Left renal pelvis (tissue), 4 donors: ENCODE data around the gene ZNF576. TPM values are rescaled to one million over a fixed set of nuclear protein-coding genes. Genes with fewer than 3 reads are reported as not detected.
"Not testable (repeated sequence)": the region's sequence is repeated elsewhere in the genome, so short reads cannot be mapped to it uniquely, and the experiment has no call there.

Experiments
- DNase-seq, 4 donors: peaks; one replicate each; pipeline ENCODE4 v3.0.0-alpha.2; 2013; ENCODE audit warnings: low read depth in 4 of 4, low spot score in 3 of 4
- polyA plus RNA-seq, 4 donors: library from polyadenylated mRNA; unstranded; fragments of 120-200 nt; gene quantifications; one replicate each; pipeline ENCODE4 v1.2.1, GENCODE V29; 2013; ENCODE audit not compliant: insufficient read length in 4 of 4

The ZNF576 gene
- polyA plus RNA-seq = 10 to 100 TPM in 3 of 4 donors, 1 to 10 TPM in 1; 9.8 to 12.5 (median 11.2) TPM

DNA sequence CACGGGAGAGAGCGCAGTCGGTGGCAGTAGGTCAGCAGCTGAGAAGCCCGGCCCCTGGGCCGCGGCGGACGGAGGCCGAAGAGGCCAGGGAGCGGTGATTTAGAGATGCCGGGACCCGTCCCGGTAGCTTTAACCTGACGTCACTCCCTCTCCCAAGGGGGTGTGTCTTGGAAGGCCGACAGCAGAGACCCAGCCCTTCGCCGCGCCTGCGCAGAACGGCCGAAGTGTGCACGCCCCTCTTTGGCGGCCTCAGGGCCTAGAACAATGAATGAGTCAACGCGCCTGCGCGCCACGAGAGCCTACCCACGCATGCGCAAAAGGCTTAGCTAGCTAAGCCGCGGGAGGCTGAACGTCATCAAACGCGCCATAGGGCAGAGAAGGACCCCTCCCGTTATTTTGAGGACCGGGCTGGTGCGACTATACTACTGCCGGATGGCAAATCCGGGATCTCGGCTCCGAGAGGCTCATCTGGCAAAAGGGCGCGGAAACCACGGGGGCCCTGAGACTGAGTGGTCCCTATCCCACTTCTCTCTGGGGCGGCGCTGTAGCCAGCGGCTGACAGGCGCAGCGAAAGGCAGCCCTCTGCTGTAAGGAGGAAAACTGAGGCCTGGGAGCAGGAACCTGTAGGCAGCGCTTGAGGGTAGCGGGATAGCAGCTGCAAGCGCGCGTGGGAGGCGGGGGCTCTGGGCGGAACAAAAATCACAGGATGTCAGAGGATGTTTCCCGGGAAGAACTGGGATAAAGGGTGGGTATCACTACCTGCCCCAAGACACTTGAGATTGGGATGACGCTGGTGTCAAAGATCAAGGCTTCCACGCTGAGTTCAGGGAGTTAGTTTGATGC is at the start of gene ZNF576, which contains the start of gene IRGQ:
TSS of gene ZNF576 (plus strand) at position 597 of the 843 bp plus-strand sequence. CDS start 514 bp downstream, outside the sequence.
TSS of gene IRGQ (minus strand) at position 136 of the 843 bp plus-strand sequence. CDS start 796 bp downstream, outside the sequence.
- peak; percentile 100 for DNase-seq

DNA sequence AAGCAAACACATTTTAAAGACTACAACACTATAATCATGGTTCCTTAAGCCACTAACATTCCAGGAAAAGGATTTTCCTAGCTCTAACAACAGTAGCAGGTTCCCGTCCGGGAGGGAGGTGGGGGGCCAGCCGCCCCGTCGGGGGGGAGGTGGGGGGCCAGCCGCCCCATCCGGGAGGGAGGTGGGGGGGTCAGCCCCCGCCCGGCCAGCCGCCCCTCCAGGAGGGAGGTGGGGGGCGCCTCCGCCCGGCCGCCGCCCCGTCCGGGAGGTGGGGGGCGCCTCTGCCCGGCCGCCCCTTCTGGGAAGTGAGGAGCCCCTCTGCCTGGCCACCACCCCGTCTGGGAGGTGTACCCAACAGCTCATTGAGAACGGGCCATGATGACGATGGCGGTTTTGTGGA is 48.5 kb upstream of the ZNF576 start:
- DNase-seq = not testable (repeated sequence)

GRCh38 chr19:43548706-43549105 is 47.7 kb upstream of the ZNF576 start:
- DNase-seq = no peak

DNA sequence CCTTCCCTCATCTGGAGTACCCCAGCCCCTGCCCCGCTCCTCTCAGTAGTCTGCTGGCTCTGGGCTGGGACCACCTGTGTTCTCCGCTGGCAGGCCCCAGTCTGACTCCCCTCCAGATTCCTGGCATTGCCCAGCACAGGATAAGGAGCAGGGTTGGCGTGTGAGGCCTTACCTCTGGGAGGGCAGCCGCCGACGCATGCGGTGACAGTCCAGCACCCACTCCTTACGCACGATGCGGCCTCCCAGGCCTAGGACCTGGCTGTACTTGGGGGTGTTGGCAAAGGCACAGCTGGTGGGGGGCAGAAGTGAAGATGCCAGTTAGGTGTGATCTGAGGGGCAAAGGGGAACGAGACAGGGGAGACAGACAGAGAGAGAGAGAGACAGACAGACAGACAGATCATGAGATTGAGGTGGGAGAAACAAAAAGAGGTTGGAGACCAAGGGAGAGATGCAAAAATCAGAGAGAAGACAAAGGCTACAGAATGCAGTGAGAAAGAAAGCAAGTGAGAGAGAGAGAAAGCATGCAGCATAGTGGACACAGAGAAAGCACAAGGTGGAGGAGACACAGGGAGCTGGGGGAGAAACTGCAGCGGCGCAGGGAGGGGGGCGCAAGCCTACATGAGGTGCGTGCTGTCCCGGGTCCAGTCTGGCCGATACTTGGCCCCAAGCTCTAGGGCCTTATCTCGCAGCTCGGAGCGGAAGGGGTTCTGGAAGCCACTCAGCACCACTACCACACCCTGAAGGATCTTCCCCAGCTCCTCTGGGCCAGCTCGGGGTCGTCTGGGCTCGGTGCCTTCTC is 44.8 kb upstream of the ZNF576 start:
- no peak for DNase-seq

GRCh38 chr19:43552198-43552450 is 44.3 kb upstream of the ZNF576 start:
- no peak for DNase-seq

DNA sequence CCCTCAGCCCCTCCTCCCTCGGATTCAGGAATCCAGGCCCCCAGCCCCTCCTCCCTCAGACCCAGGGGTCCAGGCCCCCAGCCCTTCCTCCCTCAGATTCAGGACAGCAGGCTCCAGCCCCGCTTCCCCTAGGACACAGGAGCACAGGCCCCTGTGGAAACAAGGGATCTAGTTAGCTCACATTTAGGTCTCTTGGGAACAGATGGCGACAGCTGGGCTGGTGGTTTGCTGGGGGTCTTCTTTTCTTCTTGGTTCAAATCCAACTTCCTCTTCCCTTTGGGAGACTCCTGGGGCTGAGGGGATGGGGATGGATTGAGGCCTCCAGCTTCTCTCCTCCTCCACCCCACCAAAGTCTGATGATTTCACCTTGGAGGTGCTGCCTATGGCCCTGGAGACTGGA is 43.8 kb upstream of the ZNF576 start:
- DNase-seq = no peak

DNA sequence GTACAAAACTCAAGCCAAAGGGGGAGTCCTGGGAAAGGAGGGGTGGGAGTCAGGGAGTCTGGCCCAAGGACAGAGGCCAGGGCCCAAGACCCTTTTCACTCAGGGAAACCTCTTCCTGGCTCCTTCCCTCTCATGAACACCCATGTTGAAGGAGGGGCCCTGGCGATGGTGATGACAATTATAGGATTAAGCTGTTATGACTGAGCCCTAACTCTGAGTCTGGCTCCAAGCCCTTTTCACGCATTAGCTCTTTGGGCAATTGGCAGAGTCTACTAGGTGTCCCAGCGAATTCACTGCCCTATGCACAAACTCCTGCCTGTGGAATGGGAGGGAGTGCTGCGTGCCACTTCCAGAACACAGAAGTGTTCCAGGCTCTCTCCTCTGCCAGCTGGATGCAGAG is 42.7 kb upstream of the ZNF576 start:
- DNase-seq = no peak

- no peak for DNase-seq
These were observed 42.0 kb upstream of the ZNF576 start for GRCh38 chr19:43554317-43554895.

DNA sequence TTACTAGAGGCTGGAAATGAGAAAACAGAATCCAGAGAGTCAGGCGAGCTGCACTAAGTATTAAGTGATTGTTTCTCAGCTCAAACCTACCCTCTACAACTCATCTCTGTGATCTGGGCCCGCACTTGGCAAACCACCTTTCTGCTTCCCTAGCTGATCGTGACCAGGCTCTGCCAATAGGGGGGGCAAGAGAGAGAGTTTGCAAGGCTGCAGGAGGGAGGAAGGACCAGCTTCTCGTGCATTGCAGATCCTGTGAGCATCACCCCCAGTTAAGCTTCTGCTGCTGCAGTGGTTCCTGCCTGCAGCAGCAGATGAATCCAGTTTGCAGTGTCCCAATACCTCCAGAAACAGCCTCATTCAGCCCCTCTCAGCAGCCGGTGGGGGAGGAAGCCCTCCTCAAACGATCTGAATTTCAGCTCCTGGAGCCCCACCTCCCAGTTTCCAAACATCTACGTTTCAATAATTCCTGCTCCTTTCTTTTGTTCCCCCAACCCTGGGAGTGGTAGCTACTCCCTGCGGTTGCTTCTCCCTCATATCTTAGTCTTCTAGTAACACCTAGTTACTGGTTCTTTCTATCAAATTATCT is 41.1 kb upstream of the ZNF576 start:
- DNase-seq = peak in 1 of 4 donors; percentile 48

GRCh38 chr19:43560687-43561086 is 35.7 kb upstream of the ZNF576 start:
- DNase-seq = no peak

GRCh38 chr19:43561139-43561970 is 35.0 kb upstream of the ZNF576 start:
- DNase-seq = no peak

- DNase-seq = no peak
These were observed 34.1 kb upstream of the ZNF576 start for GRCh38 chr19:43562226-43562697.

GRCh38 chr19:43562698-43563241 is 33.6 kb upstream of the ZNF576 start:
- DNase-seq = no peak

DNA sequence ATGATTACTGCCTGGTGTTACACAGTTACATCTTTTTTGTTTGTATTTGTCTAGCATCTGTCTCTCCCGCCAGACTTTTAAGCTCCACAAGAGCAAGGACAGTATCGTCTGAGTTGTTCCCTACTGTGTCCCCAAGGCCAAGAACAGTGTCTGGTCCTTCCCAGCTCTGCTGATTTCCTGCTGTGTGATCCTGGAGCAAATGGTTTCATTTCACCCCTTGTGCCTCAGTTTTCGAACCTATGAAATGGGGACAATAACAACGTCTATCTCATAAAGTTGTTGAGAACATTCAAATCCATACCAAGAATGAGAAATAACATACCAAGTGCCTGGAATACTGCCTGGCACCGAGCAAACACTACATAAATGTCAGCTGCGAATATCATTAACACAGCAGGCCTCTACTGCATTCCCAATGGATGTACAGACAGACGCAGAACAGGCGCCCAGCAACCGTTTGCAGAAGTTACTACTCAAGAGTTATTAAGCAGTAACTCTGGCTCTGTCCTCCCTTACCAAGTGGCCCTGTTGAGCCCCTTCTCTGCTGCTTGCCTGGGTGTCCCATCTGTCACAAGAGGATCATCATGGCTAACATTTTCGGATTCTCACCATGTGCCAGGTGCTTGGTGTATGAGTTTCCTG is 32.5 kb upstream of the ZNF576 start:
- no peak for DNase-seq

GRCh38 chr19:43564800-43565199 is 31.6 kb upstream of the ZNF576 start:
- DNase-seq = no peak

- DNase-seq = no peak
These were observed 26.7 kb upstream of the ZNF576 start for GRCh38 chr19:43569657-43570056.

DNA sequence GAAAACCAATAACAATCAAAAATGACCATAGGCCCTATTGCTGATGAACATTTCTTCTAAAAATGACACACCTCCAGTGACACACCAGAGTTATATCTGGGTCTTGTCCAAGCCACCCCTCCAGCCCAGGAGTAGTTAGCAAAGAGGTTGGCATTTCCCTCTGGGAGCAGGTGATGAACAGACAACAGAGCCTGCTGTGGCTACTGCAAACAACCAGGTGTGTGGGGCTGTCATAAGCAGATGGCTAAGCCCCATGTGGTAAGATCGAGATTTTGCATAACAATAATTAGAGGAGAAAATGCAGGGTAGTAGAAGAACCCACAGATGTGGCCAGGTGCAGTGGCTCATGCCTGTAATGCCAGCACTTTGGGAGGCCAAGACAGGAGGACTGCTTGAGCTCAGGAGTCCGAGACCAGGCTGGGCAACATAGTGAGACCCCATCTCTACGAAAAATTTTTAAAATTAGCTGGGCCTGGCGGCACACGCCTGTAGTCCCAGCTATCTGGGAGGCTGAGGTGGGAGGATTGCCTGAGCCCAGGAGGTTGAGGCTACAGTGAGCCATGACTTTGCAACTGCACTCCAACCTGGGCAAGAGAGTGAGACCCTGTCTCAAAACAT is 26.1 kb upstream of the ZNF576 start:
- no peak for DNase-seq

- DNase-seq = no peak
These were observed 24.2 kb upstream of the ZNF576 start for GRCh38 chr19:43572171-43572588.
